Measurements from ENCODE around the gene YJEFN3. TPM values are rescaled to one million over a fixed set of nuclear protein-coding genes. Genes with fewer than 3 reads are reported as not detected.

YJEFN3 gene
- total RNA-seq, 1 experiment from 2014 or later: 18.5 TPM

DNA sequence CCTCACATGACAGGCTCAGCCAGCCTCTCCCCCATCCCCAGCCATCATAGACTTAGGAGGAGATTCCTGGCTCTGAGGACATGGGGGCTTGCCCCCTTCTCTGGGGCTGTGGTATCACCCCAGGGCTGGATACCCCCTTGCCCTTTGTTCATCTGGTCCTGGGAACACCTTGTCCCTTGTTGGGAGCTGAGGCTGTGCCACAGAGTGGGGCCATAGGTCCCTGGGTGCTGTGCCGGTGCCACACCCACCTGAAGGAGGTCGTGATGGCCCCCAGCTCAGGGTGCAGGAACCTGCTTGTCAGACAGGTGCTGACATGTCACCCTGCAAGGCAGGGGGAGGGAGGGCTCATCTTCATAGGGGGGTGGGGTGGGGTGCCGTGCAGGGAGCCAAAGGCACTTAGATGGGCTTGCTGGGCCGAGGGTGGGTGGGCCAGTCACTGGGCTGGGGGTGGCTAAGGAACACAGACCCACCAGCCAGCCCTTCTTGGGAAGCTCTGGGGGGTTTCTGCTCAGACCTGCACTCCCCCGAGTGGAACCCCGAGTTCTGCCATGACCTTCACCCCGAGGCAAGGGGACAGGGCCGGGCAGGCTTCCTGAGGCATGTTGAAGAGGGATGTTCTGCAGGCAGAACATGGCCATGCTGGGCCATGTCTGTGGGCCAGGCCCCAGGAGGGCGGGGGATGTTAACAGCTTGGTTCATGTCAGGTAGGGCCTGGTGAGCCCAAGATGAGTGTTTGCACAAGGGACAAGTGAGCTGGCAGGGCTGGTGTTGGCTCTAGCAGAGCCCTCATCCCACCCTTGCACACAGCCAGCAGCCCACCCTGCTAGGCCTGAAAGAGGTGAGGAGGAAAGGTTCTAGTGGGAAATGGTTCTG, 41.4 kb upstream of the YJEFN3 start:
- peaks cover 33% of the 10 kb centered on the region for H3K79me2 ChIP-seq (ENCODE audit: low read depth)
- H3K27me3 ChIP-seq (ENCODE audit: insufficient read depth, low read depth): no peaks in the 10 kb centered on the region
- H3K9me3 ChIP-seq (ENCODE audit: insufficient read depth, low read depth): no peaks in the 10 kb centered on the region
- intact Hi-C loops (cut with micrococcal nuclease; ENCODE audit: unreplicated experiment): no loop called here
- peaks cover 27% of the 10 kb centered on the region for H4K20me1 ChIP-seq (ENCODE audit: insufficient read depth)
- H3K4me3 ChIP-seq: no peak overlapping the region
- ChIA-PET CTCF (interaction anchor here (0.6 to 0.8 kb wide), 3 partner anchors 25 to 123 kb away, joined by 3 to 17 read pairs (median 7); partner anchors contain the start of gene GATAD2A), POLR2A (ENCODE audit: unreplicated experiment) (no interaction called here)
- peaks cover 38% of the 10 kb centered on the region for H3F3A ChIP-seq (ENCODE audit: insufficient read depth, low read depth)
- TF ChIP-seq EZH2 (IDR thresholded peaks at IDR 0.05; ENCODE audit: low read depth) (no peak), CTCF (conservative IDR thresholded peaks at IDR 0.05) (no peak)
- no peak overlapping the region for H3K4me2 ChIP-seq
- no peak for DNase-seq
- H2AFZ ChIP-seq: no peak overlapping the region
- peaks cover 23% of the 10 kb centered on the region for H3K4me1 ChIP-seq (replicated peaks; ENCODE audit: insufficient read depth)
- no peaks in the 10 kb centered on the region for H3K9me2 ChIP-seq (ENCODE audit: insufficient read depth)
- BruUV-seq (replicated peaks): no TSS peak
- H3K27ac ChIP-seq: 0 out of 2 replicates have a peak overlapping the region, but pooled peaks have one; percentile 70
- H3K36me3 ChIP-seq (ENCODE audit: low read depth): no peaks in the 10 kb centered on the region

- ChIA-PET CTCF (interaction anchor here (0.6 kb wide), 1 partner anchor 954 kb away, joined by 3 read pairs; no protein-coding TSS in a partner anchor), POLR2A (ENCODE audit: unreplicated experiment) (interaction anchor here (0.6 kb wide), 1 partner anchor 295 kb away, joined by 7 read pairs; no protein-coding TSS in a partner anchor)
- peak overlapping the region; percentile 50 for H3K4me2 ChIP-seq
These were observed 40.5 kb upstream of the YJEFN3 start for GRCh38 chr19:19487950-19488874.

More at GRCh38 chr19:19487950-19488874, 40.5 kb upstream of the YJEFN3 start:
- DNase-seq: no peak
- Histone ChIP-seq H2AFZ (no peak overlapping the region), H3K9me3 (ENCODE audit: insufficient read depth, low read depth) (no peaks in the 10 kb centered on the region), H3K27ac (peak overlapping the region; percentile 70), H3K4me1 (replicated peaks; ENCODE audit: insufficient read depth) (peaks cover 23% of the 10 kb centered on the region), H3K4me3 (no peak overlapping the region), H3F3A (ENCODE audit: insufficient read depth, low read depth) (peaks cover 31% of the 10 kb centered on the region), H3K79me2 (ENCODE audit: low read depth) (peaks cover 25% of the 10 kb centered on the region), H4K20me1 (ENCODE audit: insufficient read depth) (peaks cover 20% of the 10 kb centered on the region), H3K9me2 (ENCODE audit: insufficient read depth) (no peaks in the 10 kb centered on the region), H3K27me3 (ENCODE audit: insufficient read depth, low read depth) (no peaks in the 10 kb centered on the region), H3K36me3 (ENCODE audit: low read depth) (no peaks in the 10 kb centered on the region)
- no peak for TF ChIP-seq CTCF (conservative IDR thresholded peaks at IDR 0.05)
- no peak for TF ChIP-seq EZH2 (IDR thresholded peaks at IDR 0.05; ENCODE audit: low read depth)
- intact Hi-C loops (cut with micrococcal nuclease; ENCODE audit: unreplicated experiment): no loop called here
- no TSS peak for BruUV-seq (replicated peaks)

Data from PC-9 (cell line).